ENCODE data around the gene RGS6. TPM values are rescaled to one million over a fixed set of nuclear protein-coding genes. Genes with fewer than 3 reads are reported as not detected.

The RGS6 gene
- total RNA-seq, 1 donor from 2014 or later = 2.0 TPM

DNA sequence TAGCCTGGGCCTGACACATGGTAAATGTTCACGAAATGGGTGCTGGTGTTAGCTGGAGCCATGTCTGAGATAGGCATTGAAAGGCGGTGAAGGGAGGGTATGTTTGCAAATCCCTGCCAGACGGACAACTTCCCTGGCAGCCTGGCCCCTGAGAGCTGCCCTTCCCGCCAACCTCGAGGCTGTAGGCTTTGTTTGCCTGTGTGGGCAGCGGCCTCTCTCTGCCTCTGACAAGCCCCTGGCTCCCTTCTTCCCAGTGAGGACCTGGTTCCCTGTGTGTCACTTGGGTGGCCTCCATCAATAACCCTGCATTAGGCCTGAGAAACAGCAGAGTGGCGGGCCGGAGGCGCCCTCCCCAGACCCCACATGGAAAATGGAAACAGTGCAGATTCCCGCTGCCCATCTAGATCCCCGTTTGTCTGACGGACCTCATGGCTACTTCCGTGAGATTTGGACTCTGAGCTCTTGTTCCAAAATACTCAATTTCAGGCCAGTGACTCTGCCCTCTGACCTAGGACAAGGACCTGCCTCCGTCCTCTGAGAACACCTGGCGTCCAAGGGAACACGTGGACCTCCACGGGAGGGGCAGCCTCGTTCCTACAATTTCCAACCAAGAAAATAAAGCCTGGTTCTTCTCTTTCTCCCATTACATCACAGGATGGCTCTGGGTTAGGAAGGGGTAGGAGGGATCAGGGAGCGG lies 636.2 kb downstream of the RGS6 start:
- Mint-ChIP-seq H3K4me3 (no peak overlapping the region), H3K4me1 (no peaks in the 10 kb centered on the region), H3K27me3 (ENCODE audit: low read depth) (peaks cover 5% of the 10 kb centered on the region), H3K36me3 (no peaks in the 10 kb centered on the region), H3K9me3 (peaks cover 6% of the 10 kb centered on the region), H3K27ac (no peak overlapping the region)
- TF ChIP-seq, protein P1, sequence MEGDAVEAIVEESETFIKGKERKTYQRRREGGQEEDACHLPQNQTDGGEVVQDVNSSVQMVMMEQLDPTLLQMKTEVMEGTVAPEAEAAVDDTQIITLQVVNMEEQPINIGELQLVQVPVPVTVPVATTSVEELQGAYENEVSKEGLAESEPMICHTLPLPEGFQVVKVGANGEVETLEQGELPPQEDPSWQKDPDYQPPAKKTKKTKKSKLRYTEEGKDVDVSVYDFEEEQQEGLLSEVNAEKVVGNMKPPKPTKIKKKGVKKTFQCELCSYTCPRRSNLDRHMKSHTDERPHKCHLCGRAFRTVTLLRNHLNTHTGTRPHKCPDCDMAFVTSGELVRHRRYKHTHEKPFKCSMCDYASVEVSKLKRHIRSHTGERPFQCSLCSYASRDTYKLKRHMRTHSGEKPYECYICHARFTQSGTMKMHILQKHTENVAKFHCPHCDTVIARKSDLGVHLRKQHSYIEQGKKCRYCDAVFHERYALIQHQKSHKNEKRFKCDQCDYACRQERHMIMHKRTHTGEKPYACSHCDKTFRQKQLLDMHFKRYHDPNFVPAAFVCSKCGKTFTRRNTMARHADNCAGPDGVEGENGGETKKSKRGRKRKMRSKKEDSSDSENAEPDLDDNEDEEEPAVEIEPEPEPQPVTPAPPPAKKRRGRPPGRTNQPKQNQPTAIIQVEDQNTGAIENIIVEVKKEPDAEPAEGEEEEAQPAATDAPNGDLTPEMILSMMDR (IDR thresholded peaks at IDR 0.05; ENCODE audit: unreplicated experiment) = no peak
- DNase-seq (ENCODE audit: low spot score in 2 of 2, unreplicated experiment in 2 of 2) = no peak

DNA sequence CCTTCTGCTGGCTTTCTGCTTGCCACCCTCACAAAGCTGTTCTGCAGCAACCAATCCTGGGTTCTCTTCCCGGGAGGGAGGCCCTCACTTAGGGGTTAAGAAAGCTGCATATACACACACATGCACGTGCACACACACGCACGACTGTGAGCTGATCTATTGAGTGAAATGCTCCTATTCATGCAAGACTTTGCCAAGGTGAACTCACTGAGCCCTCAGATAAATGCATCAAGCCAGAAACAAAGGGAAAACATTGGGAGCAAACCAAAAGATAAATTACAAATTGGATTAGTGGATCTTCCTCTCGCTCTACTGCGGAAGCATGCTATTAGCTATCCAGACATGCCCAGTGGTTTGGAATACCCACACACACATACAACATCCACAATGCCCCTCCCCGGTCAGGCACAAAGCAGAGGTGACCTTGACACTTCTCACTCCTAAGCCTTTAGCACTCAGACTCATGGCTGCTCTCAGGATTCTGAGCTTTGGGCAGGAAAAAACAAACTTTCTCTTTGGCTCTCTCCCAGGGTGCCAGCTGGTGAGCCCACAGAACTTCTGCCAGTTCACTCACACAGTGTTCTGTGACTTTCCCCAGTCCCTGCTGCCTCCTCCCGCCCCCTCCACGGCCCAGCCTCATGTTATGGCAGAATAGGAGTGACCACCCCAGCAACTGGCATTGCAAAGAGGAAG lies 641.6 kb downstream of the RGS6 start:
- Mint-ChIP-seq H3K4me3 (no peak overlapping the region), H3K27me3 (ENCODE audit: low read depth) (peaks cover 35% of the 10 kb centered on the region), H3K4me1 (no peaks in the 10 kb centered on the region), H3K27ac (no peak overlapping the region), H3K36me3 (no peaks in the 10 kb centered on the region), H3K9me3 (peaks cover 6% of the 10 kb centered on the region)
- no peak for DNase-seq (ENCODE audit: low spot score in 2 of 2, unreplicated experiment in 2 of 2)
- TF ChIP-seq, protein P1 (IDR thresholded peaks at IDR 0.05; ENCODE audit: unreplicated experiment) = no peak

DNA sequence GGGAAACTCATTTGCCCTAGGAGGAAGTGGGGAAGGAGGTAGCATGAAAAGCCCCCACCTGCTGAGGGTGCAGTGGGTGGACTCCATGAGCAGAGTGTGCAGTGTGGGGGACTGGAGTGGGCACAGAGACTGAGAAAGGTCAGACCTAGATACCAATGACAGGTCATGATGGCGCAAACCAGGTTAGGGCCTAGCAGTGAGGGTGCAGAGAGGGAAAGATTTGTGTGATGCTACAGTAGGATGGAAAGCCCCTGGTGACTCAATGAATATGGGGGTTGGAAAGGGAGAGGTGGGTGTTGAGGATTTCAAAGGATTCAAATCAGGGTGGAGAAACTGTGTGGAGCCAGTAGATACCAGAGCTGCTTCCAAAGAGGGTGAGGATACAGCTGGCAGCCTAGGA lies 642.5 kb downstream of the RGS6 start:
- Mint-ChIP-seq H3K36me3 (no peaks in the 10 kb centered on the region), H3K27me3 (ENCODE audit: low read depth) (peaks cover 42% of the 10 kb centered on the region), H3K4me1 (no peaks in the 10 kb centered on the region), H3K4me3 (no peak overlapping the region), H3K27ac (no peak overlapping the region), H3K9me3 (peaks cover 6% of the 10 kb centered on the region)
- TF ChIP-seq, protein P1 (IDR thresholded peaks at IDR 0.05; ENCODE audit: unreplicated experiment) = no peak
- DNase-seq (ENCODE audit: low spot score in 2 of 2, unreplicated experiment in 2 of 2) = no peak

DNA sequence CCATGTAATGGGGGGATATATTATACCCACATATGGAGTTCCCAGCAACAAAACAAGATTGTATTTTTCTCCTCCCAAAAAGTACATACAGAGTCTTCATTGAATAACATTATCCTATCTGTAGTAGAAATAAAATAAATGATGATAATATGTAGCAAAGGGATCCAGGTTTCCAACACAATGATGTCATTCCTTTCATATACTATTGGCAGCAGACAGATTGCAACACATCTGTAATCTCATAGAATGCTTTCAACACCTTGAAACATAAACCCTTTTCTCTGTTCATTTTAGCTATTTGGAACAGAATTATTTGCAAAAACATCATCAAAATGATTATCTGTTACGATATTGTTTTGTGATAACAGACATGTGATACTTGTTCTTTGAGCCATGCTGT lies 644.0 kb downstream of the RGS6 start:
- no peak overlapping the region for H3K27ac Mint-ChIP-seq
- H3K9me3 Mint-ChIP-seq = peaks cover 4% of the 10 kb centered on the region
- H3K4me1 Mint-ChIP-seq = no peaks in the 10 kb centered on the region
- no peak for DNase-seq (ENCODE audit: low spot score in 2 of 2, unreplicated experiment in 2 of 2)
- no peak overlapping the region for H3K4me3 Mint-ChIP-seq
- TF ChIP-seq, protein P1 (IDR thresholded peaks at IDR 0.05; ENCODE audit: unreplicated experiment) = no peak
- H3K36me3 Mint-ChIP-seq = no peaks in the 10 kb centered on the region
- H3K27me3 Mint-ChIP-seq (ENCODE audit: low read depth) = peaks cover 45% of the 10 kb centered on the region

DNA sequence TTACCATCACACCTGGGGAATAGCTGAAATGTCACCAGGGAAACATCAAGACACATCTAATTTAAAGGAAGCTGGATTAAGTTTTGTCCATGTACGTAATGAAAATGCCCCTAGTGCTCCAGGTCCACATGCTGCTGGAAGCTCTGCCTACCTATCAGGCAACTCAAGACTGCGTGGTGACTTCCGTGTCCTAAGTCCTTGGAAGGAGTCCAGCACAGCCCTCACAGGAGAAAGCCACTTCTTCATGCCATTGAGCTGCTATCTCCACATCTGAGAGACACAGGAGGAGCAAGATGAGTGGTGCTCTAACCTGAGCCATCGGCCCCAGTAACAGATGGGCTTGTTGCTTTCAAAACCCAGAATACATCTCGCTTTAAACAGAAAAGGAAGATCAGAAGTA lies 645.3 kb downstream of the RGS6 start:
- DNase-seq (ENCODE audit: low spot score in 2 of 2, unreplicated experiment in 2 of 2) = no peak
- Mint-ChIP-seq H3K36me3 (no peaks in the 10 kb centered on the region), H3K27ac (no peak overlapping the region), H3K4me1 (no peaks in the 10 kb centered on the region), H3K9me3 (no peaks in the 10 kb centered on the region), H3K27me3 (ENCODE audit: low read depth) (peaks cover 48% of the 10 kb centered on the region), H3K4me3 (no peak overlapping the region)
- TF ChIP-seq, protein P1 (IDR thresholded peaks at IDR 0.05; ENCODE audit: unreplicated experiment) = no peak
